Body of pancreas (tissue), 4 donors: ENCODE measurements around the gene SCRN2. TPM values are rescaled to one million over a fixed set of nuclear protein-coding genes. Genes with fewer than 3 reads are reported as not detected.
A peak's percentile ranks its signal among the peaks of the same experiment; 100 is the strongest.

ENCODE experiments used
- ATAC-seq: fragments of 150-250 bp; one replicate; pipeline ENCODE4 v1.9.1; 2016
- DNase-seq, 4 donors: peaks; one replicate each; pipeline ENCODE4 v3.0.0-alpha.2; 2019
- H3K27ac ChIP-seq, 4 donors: fragments of 200-600 bp; sonication (generic); 1 replicate in 3 of 4; 2 replicates in 1 of 4; pipeline versions ENCODE4 v1.5.1 to v1.6.1; 2016 to 2019; ENCODE audit warnings: mild to moderate bottlenecking in 1 of 4, mixed read lengths in 1 of 4, moderate library complexity in 1 of 4
- H3K27me3 ChIP-seq, 2 donors: fragments of 200-600 bp; sonication (generic); one replicate each; pipeline ENCODE4 v1.6.0; 2016; ENCODE audit warnings: mild to moderate bottlenecking in 1 of 2
- H3K36me3 ChIP-seq, 2 donors: fragments of 200-600 bp; sonication (generic); replicated peaks in 1 of 2; 2 replicates each; pipeline ENCODE4 v1.5.1; 2016; ENCODE audit warnings: low read depth in 2 of 2; ENCODE audit not compliant: insufficient read depth in 1 of 2
- H3K4me1 ChIP-seq: fragments of 200-600 bp; sonication (generic); one replicate; pipeline ENCODE4 v1.6.0; 2016
- H3K4me3 ChIP-seq, 2 donors: fragments of 200-600 bp; sonication (generic); 1 replicate in 1 of 2; 2 replicates in 1 of 2; pipeline ENCODE4 v1.5.1; 2016 to 2019
- H3K9me3 ChIP-seq, 3 donors: fragments of 200-600 bp; sonication (generic); 1 replicate in 2 of 3; 2 replicates in 1 of 3; pipeline ENCODE4 v1.5.1; 2016
- POLR2A ChIP-seq, 3 donors: fragments of 450-650 bp; IDR thresholded peaks; one replicate each; pipeline ENCODE4 v1.6.1; 2016; ENCODE audit warnings: antibody characterized with exemption in 3 of 3, mild to moderate bottlenecking in 2 of 3
- WGBS, 2 donors: methylation state at CpG; one replicate each; pipeline ENCODE4 v1.1.5; 2017; 5-methylcytosine and 5-hydroxymethylcytosine counted together
- intact Hi-C: fragments of 100-400 bp; cut with DNase I; formaldehyde crosslinking; loops from one replicate; pipeline ENCODE4 v1.15.1; 2023
- total RNA-seq, 2 donors: library from RNA; depleted of rRNA; stranded (reverse); fragments of >200 nt; gene quantifications; one replicate each; pipeline ENCODE4 v1.1.0, GENCODE V29; 2016
- TF ChIP-seq, protein P1 (sequence below), 7 experiments: fragments of 450-650 bp in 4 of 7; fragments of 200-600 bp in 3 of 7; sonication (generic) in 3 of 7; IDR thresholded peaks; one replicate each; pipeline ENCODE4 v1.5.1; 2016 to 2019; ENCODE audit warnings: antibody characterized with exemption in 7 of 7

Gene SCRN2
- total RNA-seq, 2 donors from 2014 or later = 37.2 to 45.7 TPM

DNA sequence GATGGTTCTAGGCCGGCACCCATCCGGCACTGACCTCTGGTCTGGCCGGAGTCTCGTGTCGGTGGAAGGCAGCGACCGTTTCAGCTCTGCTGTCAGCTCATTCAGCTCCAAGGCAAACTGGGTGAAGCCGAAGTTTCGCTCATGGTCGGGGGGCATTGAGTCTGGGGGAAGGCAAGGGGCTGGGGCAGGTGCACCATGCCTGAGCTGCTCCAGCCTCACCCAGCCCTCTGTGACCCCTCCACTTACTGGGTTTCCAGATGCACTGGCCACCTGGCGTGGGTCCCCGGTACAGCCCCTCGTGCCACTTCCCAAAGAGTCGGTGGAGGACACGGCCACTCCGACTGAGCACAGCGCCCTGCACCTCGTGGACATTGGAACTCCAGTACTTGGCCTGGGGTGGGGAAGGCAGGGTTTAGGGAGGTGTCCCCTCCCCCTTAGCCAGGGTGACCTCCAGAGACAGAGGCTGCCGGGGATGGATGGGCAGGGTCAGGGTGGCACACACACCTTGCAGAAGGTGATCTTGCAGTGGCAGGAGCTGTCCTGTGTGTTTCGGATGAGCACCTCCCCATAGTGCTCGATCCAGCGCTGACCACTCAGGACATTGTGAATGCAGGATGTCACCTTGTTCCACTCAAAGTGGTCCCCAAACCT, 32.1 kb downstream of the SCRN2 start:
- Histone ChIP-seq H3K27me3 (no peaks in the 10 kb centered on the region), H3K9me3 (no peaks in the 10 kb centered on the region), H3K4me1 (peaks cover 52% of the 10 kb centered on the region), H3K4me3 (no peak overlapping the region), H3K36me3 (peaks cover 0 to 15% of the 10 kb centered on the region in 2 donors), H3K27ac (peak overlapping the region; percentile 77 to 87 (median 82))
- TF ChIP-seq POLR2A (IDR thresholded peaks at IDR 0.05) = no peak
- TF ChIP-seq, protein P1, sequence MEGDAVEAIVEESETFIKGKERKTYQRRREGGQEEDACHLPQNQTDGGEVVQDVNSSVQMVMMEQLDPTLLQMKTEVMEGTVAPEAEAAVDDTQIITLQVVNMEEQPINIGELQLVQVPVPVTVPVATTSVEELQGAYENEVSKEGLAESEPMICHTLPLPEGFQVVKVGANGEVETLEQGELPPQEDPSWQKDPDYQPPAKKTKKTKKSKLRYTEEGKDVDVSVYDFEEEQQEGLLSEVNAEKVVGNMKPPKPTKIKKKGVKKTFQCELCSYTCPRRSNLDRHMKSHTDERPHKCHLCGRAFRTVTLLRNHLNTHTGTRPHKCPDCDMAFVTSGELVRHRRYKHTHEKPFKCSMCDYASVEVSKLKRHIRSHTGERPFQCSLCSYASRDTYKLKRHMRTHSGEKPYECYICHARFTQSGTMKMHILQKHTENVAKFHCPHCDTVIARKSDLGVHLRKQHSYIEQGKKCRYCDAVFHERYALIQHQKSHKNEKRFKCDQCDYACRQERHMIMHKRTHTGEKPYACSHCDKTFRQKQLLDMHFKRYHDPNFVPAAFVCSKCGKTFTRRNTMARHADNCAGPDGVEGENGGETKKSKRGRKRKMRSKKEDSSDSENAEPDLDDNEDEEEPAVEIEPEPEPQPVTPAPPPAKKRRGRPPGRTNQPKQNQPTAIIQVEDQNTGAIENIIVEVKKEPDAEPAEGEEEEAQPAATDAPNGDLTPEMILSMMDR (IDR thresholded peaks at IDR 0.05) = no peak
- intact Hi-C loops = loop anchor here (10.0 kb wide), 2 partner anchors 114 to 154 kb away; partner anchors contain the start of gene TBKBP1
- DNase-seq (no peak), ATAC-seq (no peak)
- 78 to 86% methylated on average over 10 to 22 of the region's 22 CpGs for WGBS, 2 donors

DNA sequence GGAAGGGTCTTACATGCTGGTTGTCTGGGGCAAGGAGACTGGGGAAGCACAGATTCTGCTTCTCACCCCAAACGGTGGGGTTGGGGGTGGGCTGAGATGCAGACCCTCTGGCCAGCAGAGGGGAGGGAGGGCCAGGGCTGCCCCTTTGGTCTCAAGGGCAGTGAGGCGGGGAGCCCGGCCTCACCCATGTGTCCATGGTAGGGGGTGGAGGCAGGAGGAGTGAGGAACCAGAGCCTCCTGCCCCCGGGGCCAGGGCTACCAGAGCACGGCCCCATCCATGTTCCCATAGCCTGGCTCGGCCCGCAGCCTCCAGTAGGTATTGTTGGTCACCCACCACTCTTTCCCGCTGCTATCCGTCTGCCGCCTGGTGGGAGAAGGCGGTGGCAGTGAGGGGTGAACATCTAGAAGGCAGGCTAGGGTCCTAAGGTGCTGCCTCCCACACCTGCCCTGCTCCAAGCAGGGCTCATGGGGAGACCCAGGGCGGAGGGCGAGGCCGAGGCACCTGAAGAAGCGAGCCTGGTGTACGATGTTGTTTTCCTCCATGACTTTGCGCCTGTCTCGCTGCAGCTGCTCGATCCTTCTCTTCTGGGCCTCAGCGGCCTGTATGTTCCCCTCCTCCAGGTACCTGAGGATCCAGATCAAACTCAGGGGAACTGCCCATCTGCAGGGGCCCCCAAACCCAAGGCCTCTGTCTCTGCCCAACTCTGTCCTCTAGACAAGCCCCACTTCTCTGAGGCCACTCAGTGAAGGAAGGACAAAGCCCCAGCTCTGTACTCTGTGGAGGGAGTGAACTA, 32.8 kb downstream of the SCRN2 start:
- WGBS, 2 donors = 84 to 85% methylated on average over 12 to 16 of the region's 20 CpGs
- Histone ChIP-seq H3K27ac (peak overlapping the region; percentile 77 to 87 (median 82)), H3K27me3 (no peaks in the 10 kb centered on the region), H3K4me3 (no peak overlapping the region), H3K36me3 (peaks cover 0 to 15% of the 10 kb centered on the region in 2 donors), H3K4me1 (peaks cover 49% of the 10 kb centered on the region), H3K9me3 (no peaks in the 10 kb centered on the region)
- DNase-seq = no peak
- intact Hi-C loops = loop anchor here (10.0 kb wide), 2 partner anchors 113 to 153 kb away; partner anchors contain the start of gene TBKBP1
- TF ChIP-seq POLR2A (IDR thresholded peaks at IDR 0.05) = no peak
- TF ChIP-seq, protein P1 (IDR thresholded peaks at IDR 0.05) = no peak
- no peak for ATAC-seq

DNA sequence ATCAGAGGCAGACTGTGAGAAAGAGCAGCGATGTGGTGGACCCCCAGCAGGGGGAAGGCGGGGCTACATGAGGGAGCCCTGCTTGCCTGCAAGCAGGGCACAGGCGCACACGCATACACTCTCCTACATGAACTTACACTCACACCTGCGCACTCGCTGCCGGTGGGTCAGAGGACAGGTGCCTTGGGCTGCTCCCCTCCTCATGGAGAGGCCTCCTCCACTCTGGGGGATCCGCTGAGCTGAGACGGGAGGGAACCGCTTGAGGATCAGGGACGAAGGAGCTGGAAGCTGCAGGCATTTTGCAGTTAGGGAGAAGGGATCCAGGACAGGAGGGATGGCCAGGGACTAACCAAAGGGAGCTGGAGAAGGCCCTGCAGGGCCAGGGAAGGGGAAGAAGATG, 33.7 kb downstream of the SCRN2 start:
- no peak for ATAC-seq
- intact Hi-C loops = loop anchor here (10.0 kb wide), 2 partner anchors 113 to 153 kb away; partner anchors contain the start of gene TBKBP1
- H3K4me1 ChIP-seq = peaks cover 41% of the 10 kb centered on the region

DNA sequence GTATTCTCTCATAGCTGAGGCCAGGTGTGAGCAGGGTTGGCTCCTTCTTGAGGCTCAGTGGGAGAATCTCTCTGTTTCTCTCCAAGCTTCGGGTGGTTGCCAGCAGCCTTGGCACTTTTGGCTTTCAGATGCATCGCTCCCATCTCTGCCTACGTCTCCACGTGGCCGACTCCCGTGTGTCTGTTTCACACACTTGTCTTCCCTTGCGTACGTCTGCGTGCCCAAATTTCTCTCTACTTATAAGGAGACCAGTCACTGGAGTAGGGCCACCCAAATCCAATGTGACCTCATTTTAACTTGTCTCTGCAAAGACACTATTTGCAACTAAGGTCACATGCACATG, 34.2 kb downstream of the SCRN2 start:
- WGBS, 2 donors = 87 to 92% methylated on average over 9 of the region's 9 CpGs
- Histone ChIP-seq H3K27ac (no peak overlapping the region), H3K9me3 (no peaks in the 10 kb centered on the region), H3K27me3 (no peaks in the 10 kb centered on the region), H3K4me1 (peaks cover 36% of the 10 kb centered on the region), H3K36me3 (peaks cover 0 to 15% of the 10 kb centered on the region in 2 donors), H3K4me3 (no peak overlapping the region)
- no peak for DNase-seq
- intact Hi-C loops = loop anchor here (10.0 kb wide), 2 partner anchors 112 to 152 kb away; partner anchors contain the start of gene TBKBP1
- no peak for ATAC-seq
- TF ChIP-seq, protein P1 (IDR thresholded peaks at IDR 0.05) = no peak
- TF ChIP-seq POLR2A (IDR thresholded peaks at IDR 0.05) = no peak

More for the DNA sequence above, 33.7 kb downstream of the SCRN2 start:
- peak overlapping the region in 1 of 4 donors; percentile 87 for H3K27ac ChIP-seq
- WGBS, 2 donors = 86 to 90% methylated on average over 4 to 11 of the region's 11 CpGs
- TF ChIP-seq, protein P1 (IDR thresholded peaks at IDR 0.05) = no peak
- TF ChIP-seq POLR2A (IDR thresholded peaks at IDR 0.05) = no peak
- H3K4me3 ChIP-seq = no peak overlapping the region
- H3K36me3 ChIP-seq = peaks cover 0 to 15% of the 10 kb centered on the region in 2 donors
- no peak for DNase-seq
- no peaks in the 10 kb centered on the region for H3K27me3 ChIP-seq
- no peaks in the 10 kb centered on the region for H3K9me3 ChIP-seq
